Measurements from ENCODE around the gene PCNT.

DNA sequence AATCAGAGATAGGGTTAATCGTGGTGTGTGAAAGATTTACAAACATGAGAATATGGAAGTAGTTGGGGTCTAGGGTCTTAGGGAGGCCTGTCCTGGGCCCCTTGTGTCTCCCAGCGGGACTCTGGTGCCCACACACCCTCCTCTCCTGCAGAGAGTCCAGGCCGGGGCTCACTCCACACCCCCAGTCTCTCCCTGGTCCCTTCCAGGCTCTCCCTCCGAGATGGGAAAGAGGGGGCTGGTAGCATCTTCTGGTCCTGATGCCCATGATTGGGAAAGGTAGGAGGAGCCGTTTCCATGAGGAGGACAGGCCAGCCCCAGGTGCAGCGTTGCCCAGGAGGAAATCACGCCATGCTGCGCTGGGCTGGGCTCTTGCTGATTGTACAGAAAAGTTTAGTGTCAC, 26.6 kb downstream of the PCNT start:
- TF ChIP-seq, protein P1, sequence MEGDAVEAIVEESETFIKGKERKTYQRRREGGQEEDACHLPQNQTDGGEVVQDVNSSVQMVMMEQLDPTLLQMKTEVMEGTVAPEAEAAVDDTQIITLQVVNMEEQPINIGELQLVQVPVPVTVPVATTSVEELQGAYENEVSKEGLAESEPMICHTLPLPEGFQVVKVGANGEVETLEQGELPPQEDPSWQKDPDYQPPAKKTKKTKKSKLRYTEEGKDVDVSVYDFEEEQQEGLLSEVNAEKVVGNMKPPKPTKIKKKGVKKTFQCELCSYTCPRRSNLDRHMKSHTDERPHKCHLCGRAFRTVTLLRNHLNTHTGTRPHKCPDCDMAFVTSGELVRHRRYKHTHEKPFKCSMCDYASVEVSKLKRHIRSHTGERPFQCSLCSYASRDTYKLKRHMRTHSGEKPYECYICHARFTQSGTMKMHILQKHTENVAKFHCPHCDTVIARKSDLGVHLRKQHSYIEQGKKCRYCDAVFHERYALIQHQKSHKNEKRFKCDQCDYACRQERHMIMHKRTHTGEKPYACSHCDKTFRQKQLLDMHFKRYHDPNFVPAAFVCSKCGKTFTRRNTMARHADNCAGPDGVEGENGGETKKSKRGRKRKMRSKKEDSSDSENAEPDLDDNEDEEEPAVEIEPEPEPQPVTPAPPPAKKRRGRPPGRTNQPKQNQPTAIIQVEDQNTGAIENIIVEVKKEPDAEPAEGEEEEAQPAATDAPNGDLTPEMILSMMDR (IDR thresholded peaks at IDR 0.05; ENCODE audit: poor library complexity, severe bottlenecking), result no peak
- TF ChIP-seq EZH2 (IDR thresholded peaks at IDR 0.05; ENCODE audit: borderline replicate concordance, insufficient read depth, low read length, poor library complexity, severe bottlenecking) (no peak), POLR2AphosphoS5 (IDR thresholded peaks at IDR 0.05) (no peak), TAF1 (IDR thresholded peaks at IDR 0.05; ENCODE audit: low read depth) (no peak), MXI1 (conservative IDR thresholded peaks at IDR 0.05; ENCODE audit: poor library complexity, severe bottlenecking) (no peak), EP300 (conservative IDR thresholded peaks at IDR 0.05; ENCODE audit: poor library complexity, severe bottlenecking) (no peak)
